ENCODE results near the gene PET117. TPM values are rescaled to one million over a fixed set of nuclear protein-coding genes. Genes with fewer than 3 reads are reported as not detected.

PET117 gene
- total RNA-seq, 1 donor from 2014 or later, result 24.1 TPM

DNA sequence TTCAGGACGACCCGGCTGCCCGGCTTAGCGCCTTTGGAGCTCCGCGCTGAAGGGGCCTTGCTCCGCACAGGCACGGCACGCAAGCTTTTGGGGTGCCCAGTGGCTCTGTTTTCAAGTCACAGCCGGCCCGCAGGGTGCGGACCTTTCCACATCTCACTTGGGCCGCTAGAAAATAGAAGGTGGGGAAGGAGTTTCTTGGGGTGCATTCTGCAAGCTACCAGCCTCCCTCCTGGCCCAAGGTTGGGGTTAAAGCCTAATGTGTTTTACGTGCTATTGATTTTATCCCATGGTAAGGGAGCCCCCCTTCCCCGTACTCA lies 561 bp downstream of the PET117 start:
- H3K4me3 ChIP-seq (ENCODE audit: low read depth, low read length), result peak overlapping the region; percentile 71
- DNase-seq (ENCODE audit: low read depth), result no peak
- TF ChIP-seq, protein P1, sequence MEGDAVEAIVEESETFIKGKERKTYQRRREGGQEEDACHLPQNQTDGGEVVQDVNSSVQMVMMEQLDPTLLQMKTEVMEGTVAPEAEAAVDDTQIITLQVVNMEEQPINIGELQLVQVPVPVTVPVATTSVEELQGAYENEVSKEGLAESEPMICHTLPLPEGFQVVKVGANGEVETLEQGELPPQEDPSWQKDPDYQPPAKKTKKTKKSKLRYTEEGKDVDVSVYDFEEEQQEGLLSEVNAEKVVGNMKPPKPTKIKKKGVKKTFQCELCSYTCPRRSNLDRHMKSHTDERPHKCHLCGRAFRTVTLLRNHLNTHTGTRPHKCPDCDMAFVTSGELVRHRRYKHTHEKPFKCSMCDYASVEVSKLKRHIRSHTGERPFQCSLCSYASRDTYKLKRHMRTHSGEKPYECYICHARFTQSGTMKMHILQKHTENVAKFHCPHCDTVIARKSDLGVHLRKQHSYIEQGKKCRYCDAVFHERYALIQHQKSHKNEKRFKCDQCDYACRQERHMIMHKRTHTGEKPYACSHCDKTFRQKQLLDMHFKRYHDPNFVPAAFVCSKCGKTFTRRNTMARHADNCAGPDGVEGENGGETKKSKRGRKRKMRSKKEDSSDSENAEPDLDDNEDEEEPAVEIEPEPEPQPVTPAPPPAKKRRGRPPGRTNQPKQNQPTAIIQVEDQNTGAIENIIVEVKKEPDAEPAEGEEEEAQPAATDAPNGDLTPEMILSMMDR (conservative IDR thresholded peaks at IDR 0.05; ENCODE audit: low read depth, low read length), result no peak

DNA sequence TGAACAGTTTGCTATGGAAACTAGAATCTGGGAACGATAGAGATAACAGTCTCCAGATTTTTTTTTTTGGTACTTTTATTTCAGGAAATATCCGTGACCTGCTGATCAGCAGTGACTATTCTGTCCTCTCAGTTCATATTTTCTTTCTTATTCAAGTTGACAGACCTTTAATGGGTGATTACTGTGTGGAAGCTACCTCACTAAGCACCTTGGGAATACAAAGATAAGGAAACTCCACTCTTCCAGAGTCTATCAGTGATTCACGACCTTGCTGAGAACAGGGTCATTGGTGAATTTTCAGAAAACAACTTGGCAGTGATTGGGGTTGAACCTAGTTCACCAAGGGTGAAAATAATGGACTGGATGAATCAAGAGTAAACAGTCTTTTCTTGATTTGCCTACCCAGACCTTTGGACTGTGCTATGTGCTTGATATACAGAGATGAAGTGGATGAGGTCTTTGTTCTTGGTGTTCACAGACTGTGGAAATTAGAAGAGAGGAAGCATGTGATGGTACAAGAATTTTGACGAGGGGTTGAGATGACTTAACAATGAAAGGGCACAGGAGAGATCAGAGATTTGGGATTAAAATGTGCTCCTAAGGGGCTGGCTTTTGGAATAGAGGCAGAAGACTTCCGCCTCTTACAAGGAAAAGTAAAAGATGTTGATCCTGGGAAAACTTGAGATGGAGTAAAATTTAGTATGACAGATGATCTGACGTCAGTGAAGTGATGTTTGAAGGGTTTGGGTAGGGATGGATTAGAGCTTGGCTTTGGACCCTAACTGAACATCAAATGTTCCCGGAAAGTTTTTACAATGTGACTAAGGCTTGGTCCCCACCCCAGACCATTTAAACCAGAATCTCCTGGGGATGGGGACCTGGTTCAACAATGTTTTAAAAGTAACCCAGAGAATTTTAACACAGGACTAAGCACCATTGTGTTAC lies 1.2 kb downstream of the PET117 start:
- no peak for DNase-seq (ENCODE audit: low read depth)
- TF ChIP-seq, protein P1 (conservative IDR thresholded peaks at IDR 0.05; ENCODE audit: low read depth, low read length), result no peak
- peak overlapping the region; percentile 71 for H3K4me3 ChIP-seq (ENCODE audit: low read depth, low read length)

DNA sequence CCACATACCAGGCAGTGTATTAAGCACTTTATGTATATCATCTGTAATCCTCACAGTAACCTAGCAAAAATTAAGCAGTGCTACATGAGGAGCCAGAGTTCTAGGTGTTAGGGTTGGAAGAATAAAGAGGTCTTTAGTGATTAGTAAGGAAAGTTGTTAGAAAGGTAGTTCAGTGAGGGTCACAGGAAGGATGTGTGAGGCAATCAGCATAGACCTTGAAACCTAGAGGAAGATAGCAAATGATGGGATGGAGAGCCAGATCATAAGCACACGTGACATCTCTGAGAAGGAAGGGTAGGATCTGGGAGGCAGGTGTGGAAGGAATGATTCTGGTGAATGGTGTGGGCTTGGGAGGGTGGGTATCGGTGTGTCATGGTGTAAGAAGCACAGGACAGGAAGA lies 2.2 kb downstream of the PET117 start:
- no peak overlapping the region for H3K4me3 ChIP-seq (ENCODE audit: low read depth, low read length)
- TF ChIP-seq, protein P1 (conservative IDR thresholded peaks at IDR 0.05; ENCODE audit: low read depth, low read length), result no peak
- DNase-seq (ENCODE audit: low read depth), result no peak

DNA sequence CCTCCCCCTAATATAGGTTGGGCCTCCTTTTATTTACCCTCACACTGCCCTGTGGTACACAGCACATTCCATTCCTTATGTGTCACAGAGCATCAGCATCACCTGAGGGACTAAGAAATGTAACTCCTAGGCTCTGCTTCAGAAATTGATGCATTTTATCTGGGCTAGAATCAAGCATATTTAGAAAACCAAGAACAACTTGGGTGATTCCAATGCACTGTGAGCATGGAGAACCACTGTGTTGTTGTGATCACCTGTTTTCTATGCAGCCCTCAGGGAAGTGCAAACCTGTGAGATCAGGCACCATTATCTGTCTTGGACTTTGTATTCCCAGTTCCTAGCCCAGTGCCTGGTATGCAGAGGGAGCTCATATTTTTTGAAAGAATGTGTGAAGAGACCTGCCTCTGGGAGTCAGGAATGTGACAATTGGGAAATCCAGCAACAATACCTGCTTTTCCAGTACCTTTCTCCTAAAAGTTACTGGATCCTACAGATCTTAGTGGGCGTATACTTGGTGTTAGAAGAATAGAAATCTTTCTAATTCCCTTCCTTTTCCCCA lies 7.0 kb downstream of the PET117 start:
- DNase-seq (ENCODE audit: low read depth), result no peak
- H3K4me3 ChIP-seq (ENCODE audit: low read depth, low read length), result no peak overlapping the region
- TF ChIP-seq, protein P1 (conservative IDR thresholded peaks at IDR 0.05; ENCODE audit: low read depth, low read length), result no peak

DNA sequence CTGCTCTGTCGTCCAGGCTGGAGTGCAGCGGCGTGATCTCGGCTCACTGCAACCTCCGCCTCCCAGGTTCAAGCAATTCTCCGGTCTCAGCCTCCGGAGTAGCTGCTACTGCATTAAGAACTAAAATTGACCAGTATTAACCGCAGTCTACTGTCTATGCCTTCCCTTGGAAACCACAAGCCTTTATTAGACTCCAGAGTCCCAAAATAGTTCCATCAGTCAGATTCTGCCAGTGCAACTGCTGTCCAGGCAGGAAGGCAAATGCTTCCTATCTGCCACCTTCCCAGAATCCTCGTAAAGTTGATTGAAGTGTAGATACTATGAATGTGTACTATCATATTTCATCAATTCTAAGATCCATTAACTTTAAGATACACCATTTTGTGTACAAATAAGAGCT lies 16.7 kb downstream of the PET117 start:
- no peak for DNase-seq (ENCODE audit: low read depth)
- TF ChIP-seq, protein P1 (conservative IDR thresholded peaks at IDR 0.05; ENCODE audit: low read depth, low read length), result no peak
- no peak overlapping the region for H3K4me3 ChIP-seq (ENCODE audit: low read depth, low read length)

DNA sequence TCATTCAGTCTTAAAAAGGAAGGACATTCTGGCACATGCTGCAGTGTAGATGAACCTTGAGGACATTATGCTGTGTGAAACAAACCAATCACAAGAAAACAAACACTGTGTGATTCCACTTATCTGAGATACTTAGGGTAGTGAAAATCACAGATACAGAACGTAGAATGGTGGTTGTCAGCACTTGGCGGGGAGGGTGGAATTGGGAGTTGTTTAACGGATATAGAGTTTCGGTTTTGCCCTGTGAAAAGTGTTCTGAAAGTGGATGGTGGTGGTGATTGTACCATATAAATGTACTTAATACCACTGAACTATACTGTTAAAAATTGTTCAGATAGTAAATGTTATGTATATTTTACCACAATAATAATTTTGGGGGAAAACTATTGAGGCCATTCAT lies 18.4 kb downstream of the PET117 start:
- H3K4me3 ChIP-seq (ENCODE audit: low read depth, low read length), result no peak overlapping the region
- no peak for DNase-seq (ENCODE audit: low read depth)
- TF ChIP-seq, protein P1 (conservative IDR thresholded peaks at IDR 0.05; ENCODE audit: low read depth, low read length), result no peak
